Panc1 (cell line): ENCODE measurements around the gene DTNB. TPM values are rescaled to one million over a fixed set of nuclear protein-coding genes. Genes with fewer than 3 reads are reported as not detected.

ENCODE experiments used
- ATAC-seq: fragments of 200-7000 bp; cut with Tn5 transposase; 2 replicates; pipeline ENCODE4 v1.9.1; 2020; ENCODE audit warnings: mild to moderate bottlenecking, moderate library complexity
- BruUV-seq: library from RNA; stranded (reverse); fragments of 400-500 nt; replicated peaks from 2 replicates; lab custom pipeline; 2021; lab: Mats Ljungman, UMichigan
- CTCF ChIA-PET: fragments of 300-600 bp; sonication (Branson Sonifier 250); formaldehyde crosslinking; loops from one replicate; lab custom pipeline; 2022; ENCODE audit warnings: antibody characterized with exemption; lab: Charles Lee
- POLR2A ChIA-PET: fragments of 300-600 bp; sonication (Branson Sonifier 250); formaldehyde crosslinking; loops from one replicate; lab custom pipeline; 2022; ENCODE audit warnings: antibody characterized with exemption; lab: Charles Lee
- DNase-seq: peaks from one replicate; pipeline ENCODE4 v3.0.0-alpha.2; 2010; ENCODE audit warnings: low read depth, low spot score
- H3K27ac ChIP-seq: 2 replicates; pipeline ENCODE4 v1.5.1; 2011; ENCODE audit warnings: mild to moderate bottlenecking, low read length, inconsistent platforms
- H3K27me3 ChIP-seq: fragments of 200-500 bp; sonication (Bioruptor generic); 2 replicates; pipeline ENCODE4 v1.6.0; 2014; ENCODE audit warnings: low read length, inconsistent platforms; ENCODE audit not compliant: control insufficient read depth, insufficient read depth
- H3K36me3 ChIP-seq: fragments of 200-500 bp; sonication (Bioruptor generic); 2 replicates; pipeline ENCODE4 v1.5.1; 2014; ENCODE audit warnings: inconsistent platforms, mild to moderate bottlenecking, low read length, moderate library complexity; ENCODE audit not compliant: control insufficient read depth, insufficient read depth
- H3K4me1 ChIP-seq: 2 replicates; pipeline ENCODE4 v1.5.1; 2011; ENCODE audit warnings: inconsistent platforms, mild to moderate bottlenecking, low read length, moderate library complexity; ENCODE audit not compliant: control insufficient read depth, insufficient read depth
- H3K4me3 ChIP-seq, 2 experiments: 2 replicates each; pipeline ENCODE4 v1.5.1; 2011 to 2012; ENCODE audit warnings: low read depth in 2 of 2, low read length in 2 of 2, mild to moderate bottlenecking in 2 of 2, inconsistent platforms in 1 of 2, moderate library complexity in 1 of 2
- H3K9me3 ChIP-seq: fragments of 200-500 bp; sonication (Bioruptor generic); 2 replicates; pipeline ENCODE4 v1.5.1; 2014; ENCODE audit warnings: low read depth, mild to moderate bottlenecking, inconsistent platforms, low read length, moderate library complexity; ENCODE audit not compliant: control insufficient read depth, insufficient read depth
- POLR2AphosphoS5 ChIP-seq: IDR thresholded peaks from 2 replicates; pipeline ENCODE4 v1.6.1; 2012; ENCODE audit warnings: mild to moderate bottlenecking, low read depth, low read length, moderate library complexity
- SIN3A ChIP-seq: IDR thresholded peaks from 2 replicates; pipeline ENCODE4 v1.6.1; 2012; ENCODE audit warnings: low read depth, mild to moderate bottlenecking, low read length, moderate library complexity, borderline replicate concordance; ENCODE audit not compliant: insufficient read depth
- TCF7L2 ChIP-seq: IDR thresholded peaks from 2 replicates; pipeline ENCODE4 v1.6.1; 2011; ENCODE audit warnings: mild to moderate bottlenecking, low read depth, low read length, inconsistent platforms
- in situ Hi-C: cut with HindIII; loops from 2 replicates; pipeline ENCODE4 v1.10.0; 2016; ENCODE audit warnings: low sequenced_read_pairs, low pct_unique_long_range_greater_than_20kb
- intact Hi-C: fragments of 100-400 bp; cut with micrococcal nuclease; formaldehyde crosslinking; loops from one replicate; pipeline ENCODE4 v1.10.0; 2022; ENCODE audit not compliant: unreplicated experiment
- total RNA-seq: library from RNA; stranded (reverse); gene quantifications from one replicate; pipeline ENCODE4 v1.2.1, GENCODE V29; 2021; ENCODE audit not compliant: unreplicated experiment
- TF ChIP-seq, protein P1 (sequence below): fragments of 450-650 bp; IDR thresholded peaks from 2 replicates; pipeline ENCODE4 v1.5.1; 2017; ENCODE audit warnings: mild to moderate bottlenecking
- TF ChIP-seq, protein P2 (sequence below), 2 experiments: IDR thresholded peaks; 2 replicates each; pipeline ENCODE4 v1.6.1; 2011 to 2012; ENCODE audit warnings: low read depth in 2 of 2, control low read depth in 1 of 2, low read length in 1 of 2, mild to moderate bottlenecking in 1 of 2, moderate library complexity in 1 of 2; ENCODE audit not compliant: insufficient read depth in 1 of 2

Gene DTNB
- total RNA-seq, 1 experiment from 2014 or later: 37.8 TPM

DNA sequence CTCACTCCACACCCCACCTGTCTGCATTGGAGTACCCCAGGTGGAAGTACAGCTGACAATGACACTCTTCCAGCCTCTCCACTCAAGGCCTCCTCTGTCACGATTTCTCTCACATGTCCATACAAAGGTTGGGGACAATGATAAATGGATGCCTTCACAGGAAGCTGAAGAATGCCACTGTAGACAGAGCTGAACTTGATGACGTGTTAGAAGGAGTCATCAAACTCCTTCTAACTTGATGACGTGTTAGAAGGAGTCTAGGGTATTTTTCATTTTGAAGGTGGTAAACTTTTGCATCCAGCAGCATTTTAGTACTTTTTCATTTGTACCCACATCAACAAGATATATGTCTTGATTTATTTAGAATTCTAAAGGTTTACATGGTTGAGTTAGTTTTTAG, 168.2 kb downstream of the DTNB start:
- Histone ChIP-seq H3K27me3 (no peaks in the 10 kb centered on the region), H3K4me3 (no peak overlapping the region), H3K36me3 (no peaks in the 10 kb centered on the region), H3K9me3 (no peaks in the 10 kb centered on the region), H3K4me1 (no peaks in the 10 kb centered on the region), H3K27ac (no peak overlapping the region)
- in situ Hi-C loops (no loop called here), intact Hi-C loops (no loop called here)
- no peak for ATAC-seq
- POLR2A ChIA-PET: interaction anchor here (0.6 kb wide), 1 partner anchor 277 kb away, joined by 9 read pairs; no protein-coding TSS in a partner anchor
- DNase-seq: no peak
- no TSS peak for BruUV-seq
- TF ChIP-seq, protein P1, sequence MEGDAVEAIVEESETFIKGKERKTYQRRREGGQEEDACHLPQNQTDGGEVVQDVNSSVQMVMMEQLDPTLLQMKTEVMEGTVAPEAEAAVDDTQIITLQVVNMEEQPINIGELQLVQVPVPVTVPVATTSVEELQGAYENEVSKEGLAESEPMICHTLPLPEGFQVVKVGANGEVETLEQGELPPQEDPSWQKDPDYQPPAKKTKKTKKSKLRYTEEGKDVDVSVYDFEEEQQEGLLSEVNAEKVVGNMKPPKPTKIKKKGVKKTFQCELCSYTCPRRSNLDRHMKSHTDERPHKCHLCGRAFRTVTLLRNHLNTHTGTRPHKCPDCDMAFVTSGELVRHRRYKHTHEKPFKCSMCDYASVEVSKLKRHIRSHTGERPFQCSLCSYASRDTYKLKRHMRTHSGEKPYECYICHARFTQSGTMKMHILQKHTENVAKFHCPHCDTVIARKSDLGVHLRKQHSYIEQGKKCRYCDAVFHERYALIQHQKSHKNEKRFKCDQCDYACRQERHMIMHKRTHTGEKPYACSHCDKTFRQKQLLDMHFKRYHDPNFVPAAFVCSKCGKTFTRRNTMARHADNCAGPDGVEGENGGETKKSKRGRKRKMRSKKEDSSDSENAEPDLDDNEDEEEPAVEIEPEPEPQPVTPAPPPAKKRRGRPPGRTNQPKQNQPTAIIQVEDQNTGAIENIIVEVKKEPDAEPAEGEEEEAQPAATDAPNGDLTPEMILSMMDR: no peak
- TF ChIP-seq SIN3A (no peak), TCF7L2 (no peak), POLR2AphosphoS5 (no peak)
- TF ChIP-seq, protein P2, sequence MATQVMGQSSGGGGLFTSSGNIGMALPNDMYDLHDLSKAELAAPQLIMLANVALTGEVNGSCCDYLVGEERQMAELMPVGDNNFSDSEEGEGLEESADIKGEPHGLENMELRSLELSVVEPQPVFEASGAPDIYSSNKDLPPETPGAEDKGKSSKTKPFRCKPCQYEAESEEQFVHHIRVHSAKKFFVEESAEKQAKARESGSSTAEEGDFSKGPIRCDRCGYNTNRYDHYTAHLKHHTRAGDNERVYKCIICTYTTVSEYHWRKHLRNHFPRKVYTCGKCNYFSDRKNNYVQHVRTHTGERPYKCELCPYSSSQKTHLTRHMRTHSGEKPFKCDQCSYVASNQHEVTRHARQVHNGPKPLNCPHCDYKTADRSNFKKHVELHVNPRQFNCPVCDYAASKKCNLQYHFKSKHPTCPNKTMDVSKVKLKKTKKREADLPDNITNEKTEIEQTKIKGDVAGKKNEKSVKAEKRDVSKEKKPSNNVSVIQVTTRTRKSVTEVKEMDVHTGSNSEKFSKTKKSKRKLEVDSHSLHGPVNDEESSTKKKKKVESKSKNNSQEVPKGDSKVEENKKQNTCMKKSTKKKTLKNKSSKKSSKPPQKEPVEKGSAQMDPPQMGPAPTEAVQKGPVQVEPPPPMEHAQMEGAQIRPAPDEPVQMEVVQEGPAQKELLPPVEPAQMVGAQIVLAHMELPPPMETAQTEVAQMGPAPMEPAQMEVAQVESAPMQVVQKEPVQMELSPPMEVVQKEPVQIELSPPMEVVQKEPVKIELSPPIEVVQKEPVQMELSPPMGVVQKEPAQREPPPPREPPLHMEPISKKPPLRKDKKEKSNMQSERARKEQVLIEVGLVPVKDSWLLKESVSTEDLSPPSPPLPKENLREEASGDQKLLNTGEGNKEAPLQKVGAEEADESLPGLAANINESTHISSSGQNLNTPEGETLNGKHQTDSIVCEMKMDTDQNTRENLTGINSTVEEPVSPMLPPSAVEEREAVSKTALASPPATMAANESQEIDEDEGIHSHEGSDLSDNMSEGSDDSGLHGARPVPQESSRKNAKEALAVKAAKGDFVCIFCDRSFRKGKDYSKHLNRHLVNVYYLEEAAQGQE (IDR thresholded peaks at IDR 0.05; ENCODE audit: insufficient read depth in 1 of 2, low read depth in 2 of 2, low read length in 1 of 2): no peak
- CTCF ChIA-PET: no interaction called here

DNA sequence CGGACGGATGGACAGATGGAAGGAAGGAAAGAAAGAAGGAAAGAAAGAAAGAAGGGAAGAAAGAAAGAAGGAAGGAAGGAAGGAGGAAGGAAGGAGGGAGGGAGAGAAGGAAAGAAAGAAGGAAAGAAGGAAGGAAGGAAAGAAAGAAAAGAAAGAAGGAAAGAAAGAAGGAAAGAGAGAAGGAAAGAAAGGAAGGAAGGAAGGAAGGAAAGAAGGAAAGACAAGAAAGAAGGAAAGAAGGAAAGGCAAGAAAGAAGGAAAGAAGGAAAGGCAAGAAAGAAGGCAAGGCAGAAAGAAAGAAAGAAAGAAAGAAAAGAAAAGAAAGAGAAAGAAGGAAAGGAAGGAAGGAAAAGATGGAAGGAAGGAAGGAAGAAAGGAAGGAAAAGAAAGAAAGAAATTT, 169.1 kb downstream of the DTNB start:
- POLR2A ChIA-PET: no interaction called here
- in situ Hi-C loops: no loop called here
- H3K9me3 ChIP-seq: no peaks in the 10 kb centered on the region
- no peak overlapping the region for H3K4me3 ChIP-seq
- intact Hi-C loops: no loop called here
- no peak for DNase-seq
- CTCF ChIA-PET: interaction anchor here (0.7 kb wide), 1 partner anchor 276 kb away, joined by 3 read pairs; no protein-coding TSS in a partner anchor
- no peaks in the 10 kb centered on the region for H3K4me1 ChIP-seq
- no peaks in the 10 kb centered on the region for H3K27me3 ChIP-seq
- TF ChIP-seq, protein P1: no peak
- TF ChIP-seq SIN3A: no peak
- TF ChIP-seq, protein P2 (IDR thresholded peaks at IDR 0.05; ENCODE audit: insufficient read depth in 1 of 2, low read depth in 2 of 2, low read length in 1 of 2): no peak
- TF ChIP-seq TCF7L2: no peak
- TF ChIP-seq POLR2AphosphoS5: no peak
- H3K36me3 ChIP-seq: no peaks in the 10 kb centered on the region
- no peak for ATAC-seq
- BruUV-seq: no TSS peak
- H3K27ac ChIP-seq: no peak overlapping the region
